Caco-2 (cell line): ENCODE data around the gene HOXB6. TPM values are rescaled to one million over a fixed set of nuclear protein-coding genes. Genes with fewer than 3 reads are reported as not detected.

Experiments
- BruUV-seq: library from RNA; stranded (reverse); fragments of 400-500 nt; replicated peaks from 2 replicates; lab custom pipeline; 2021; lab: Mats Ljungman, UMichigan
- CTCF ChIA-PET: fragments of 300-600 bp; sonication (Branson Sonifier 250); formaldehyde crosslinking; loops from one replicate; lab custom pipeline; 2022; ENCODE audit warnings: antibody characterized with exemption; lab: Charles Lee
- POLR2A ChIA-PET: fragments of 300-600 bp; sonication (Branson Sonifier 250); formaldehyde crosslinking; loops from one replicate; lab custom pipeline; 2022; ENCODE audit warnings: antibody characterized with exemption; lab: Charles Lee
- DNase-seq, 2 experiments: peaks; one replicate each; pipeline versions ENCODE4 v3.0.0 to v3.0.0-alpha.2; 2020 to 2022
- H3K27me3 ChIP-seq: replicated peaks from 2 replicates; pipeline ENCODE4 v1.6.0; 2011; ENCODE audit warnings: low read length; ENCODE audit not compliant: control insufficient read depth, insufficient read depth
- H3K36me3 ChIP-seq: 2 replicates; pipeline ENCODE4 v1.5.1; 2011; ENCODE audit warnings: low read length; ENCODE audit not compliant: control insufficient read depth, insufficient read depth
- H3K4me1 ChIP-seq: fragments of 250-450 bp; sonication (Bioruptor Pico); 2 replicates; pipeline ENCODE4 v1.5.1; 2020; ENCODE audit warnings: mild to moderate bottlenecking
- H3K4me3 ChIP-seq: 2 replicates; pipeline ENCODE4 v1.5.1; 2011; ENCODE audit warnings: low read depth, mild to moderate bottlenecking, control low read depth, low read length
- H3K9me3 ChIP-seq: fragments of 250-450 bp; sonication (Bioruptor Pico); 2 replicates; pipeline ENCODE4 v1.5.1; 2020; ENCODE audit warnings: mild to moderate bottlenecking, moderate library complexity
- H3K27ac Mint-ChIP-seq: one replicate; pipeline ENCODE4 v1.8.0; 2022; ENCODE audit warnings: mixed read lengths; ENCODE audit not compliant: unreplicated experiment
- H3K27me3 Mint-ChIP-seq: one replicate; pipeline ENCODE4 v1.8.0; 2022; ENCODE audit warnings: mixed read lengths; ENCODE audit not compliant: insufficient read depth, unreplicated experiment
- H3K36me3 Mint-ChIP-seq: one replicate; pipeline ENCODE4 v1.8.0; 2022; ENCODE audit warnings: mild to moderate bottlenecking, mixed read lengths; ENCODE audit not compliant: insufficient read depth, unreplicated experiment
- H3K4me1 Mint-ChIP-seq: one replicate; pipeline ENCODE4 v1.8.0; 2022; ENCODE audit warnings: low read depth, mixed read lengths; ENCODE audit not compliant: unreplicated experiment
- H3K4me3 Mint-ChIP-seq: one replicate; pipeline ENCODE4 v1.8.0; 2022; ENCODE audit warnings: mild to moderate bottlenecking, moderate library complexity, mixed read lengths; ENCODE audit not compliant: unreplicated experiment
- H3K9me3 Mint-ChIP-seq: one replicate; pipeline ENCODE4 v1.8.0; 2022; ENCODE audit warnings: mixed read lengths; ENCODE audit not compliant: unreplicated experiment
- CTCF ChIP-seq, 2 experiments: fragments of 200-600 bp in 1 of 2; IDR thresholded peaks; 1 replicate in 1 of 2; 2 replicates in 1 of 2; pipeline versions ENCODE4 v1.5.1 to v1.8.0; 2011 to 2022; ENCODE audit warnings: antibody characterized with exemption in 1 of 2, control low read depth in 1 of 2, inconsistent platforms in 1 of 2, low read depth in 1 of 2, low read length in 1 of 2, mild to moderate bottlenecking in 1 of 2, moderate library complexity in 1 of 2; ENCODE audit not compliant: insufficient read depth in 1 of 2, severe bottlenecking in 1 of 2, unreplicated experiment in 1 of 2
- intact Hi-C: fragments of 100-400 bp; cut with micrococcal nuclease; formaldehyde crosslinking; loops from one replicate; pipeline ENCODE4 v1.10.0; 2022; ENCODE audit not compliant: unreplicated experiment
- total RNA-seq: library from RNA; stranded (reverse); gene quantifications from 2 replicates; pipeline ENCODE4 v1.2.3, GENCODE V29; 2022

Gene HOXB6
- total RNA-seq, 1 experiment from 2014 or later, result 1.9 TPM

GRCh38 chr17:48579760-48580554, 24.8 kb downstream of the HOXB6 start:
- BruUV-seq, result no TSS peak
- CTCF ChIA-PET, result interaction anchor here (0.6 to 1.6 kb wide), 8 partner anchors 9 to 555 kb away, joined by 3 to 7 read pairs (median 4); no protein-coding TSS in a partner anchor
- no peak for TF ChIP-seq CTCF (IDR thresholded peaks at IDR 0.05; ENCODE audit: insufficient read depth in 1 of 2, low read depth in 1 of 2, low read length in 1 of 2, severe bottlenecking in 1 of 2, unreplicated experiment in 1 of 2)
- Histone ChIP-seq H3K9me3 (no peaks in the 10 kb centered on the region), H3K36me3 (no peaks in the 10 kb centered on the region), H3K4me1 (peaks cover 35% of the 10 kb centered on the region), H3K4me3 (peak overlapping the region; percentile 15; the same call in 1 of the 2 replicates), H3K27me3 (peaks cover 2% of the 10 kb centered on the region)
- intact Hi-C loops, result no loop called here
- Mint-ChIP-seq H3K4me3 (peak overlapping the region; percentile 88), H3K27ac (no peak overlapping the region), H3K9me3 (no peaks in the 10 kb centered on the region), H3K27me3 (peaks cover 20% of the 10 kb centered on the region), H3K36me3 (peaks cover 4% of the 10 kb centered on the region), H3K4me1 (peaks cover 35% of the 10 kb centered on the region)
- peak in 1 of 2 experiments; percentile 58 for DNase-seq
- POLR2A ChIA-PET, result interaction anchor here (0.7 kb wide), 2 partner anchors 8 to 348 kb away, joined by 4 to 9 read pairs; no protein-coding TSS in a partner anchor

DNA sequence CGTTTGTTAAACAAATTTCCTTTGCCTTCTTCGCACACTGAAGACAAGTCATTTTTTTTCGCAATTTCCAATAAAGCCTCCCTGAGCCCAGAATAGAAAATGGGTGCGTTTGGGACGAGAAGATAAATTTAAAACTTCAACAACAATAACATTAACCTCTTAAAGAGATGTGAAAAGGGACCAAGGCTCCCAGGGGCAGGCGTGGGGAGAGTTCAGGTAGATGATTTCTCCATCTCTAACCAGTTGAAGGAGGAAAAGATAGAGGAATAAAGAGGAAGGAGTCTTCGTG, 25.4 kb downstream of the HOXB6 start:
- peaks cover 35% of the 10 kb centered on the region for H3K4me1 ChIP-seq
- no peaks in the 10 kb centered on the region for H3K36me3 ChIP-seq
- CTCF ChIA-PET, result interaction anchor here (0.6 to 1.6 kb wide), 5 partner anchors 10 to 554 kb away, joined by 3 to 7 read pairs (median 4); no protein-coding TSS in a partner anchor
- Mint-ChIP-seq H3K36me3 (peaks cover 4% of the 10 kb centered on the region), H3K4me3 (peak overlapping the region; percentile 88), H3K4me1 (peaks cover 31% of the 10 kb centered on the region), H3K9me3 (no peaks in the 10 kb centered on the region), H3K27ac (peak overlapping the region; percentile 37), H3K27me3 (peaks cover 18% of the 10 kb centered on the region)
- no TSS peak for BruUV-seq
- POLR2A ChIA-PET, result interaction anchor here (0.7 kb wide), 1 partner anchor 8 kb away, joined by 9 read pairs; no protein-coding TSS in a partner anchor
- H3K9me3 ChIP-seq, result no peaks in the 10 kb centered on the region
- no peak for TF ChIP-seq CTCF (IDR thresholded peaks at IDR 0.05; ENCODE audit: insufficient read depth in 1 of 2, low read depth in 1 of 2, low read length in 1 of 2, severe bottlenecking in 1 of 2, unreplicated experiment in 1 of 2)
- peaks cover 2% of the 10 kb centered on the region for H3K27me3 ChIP-seq
- H3K4me3 ChIP-seq, result peak overlapping the region; percentile 1; the same call in 1 of the 2 replicates
- no peak for DNase-seq
- intact Hi-C loops, result no loop called here

DNA sequence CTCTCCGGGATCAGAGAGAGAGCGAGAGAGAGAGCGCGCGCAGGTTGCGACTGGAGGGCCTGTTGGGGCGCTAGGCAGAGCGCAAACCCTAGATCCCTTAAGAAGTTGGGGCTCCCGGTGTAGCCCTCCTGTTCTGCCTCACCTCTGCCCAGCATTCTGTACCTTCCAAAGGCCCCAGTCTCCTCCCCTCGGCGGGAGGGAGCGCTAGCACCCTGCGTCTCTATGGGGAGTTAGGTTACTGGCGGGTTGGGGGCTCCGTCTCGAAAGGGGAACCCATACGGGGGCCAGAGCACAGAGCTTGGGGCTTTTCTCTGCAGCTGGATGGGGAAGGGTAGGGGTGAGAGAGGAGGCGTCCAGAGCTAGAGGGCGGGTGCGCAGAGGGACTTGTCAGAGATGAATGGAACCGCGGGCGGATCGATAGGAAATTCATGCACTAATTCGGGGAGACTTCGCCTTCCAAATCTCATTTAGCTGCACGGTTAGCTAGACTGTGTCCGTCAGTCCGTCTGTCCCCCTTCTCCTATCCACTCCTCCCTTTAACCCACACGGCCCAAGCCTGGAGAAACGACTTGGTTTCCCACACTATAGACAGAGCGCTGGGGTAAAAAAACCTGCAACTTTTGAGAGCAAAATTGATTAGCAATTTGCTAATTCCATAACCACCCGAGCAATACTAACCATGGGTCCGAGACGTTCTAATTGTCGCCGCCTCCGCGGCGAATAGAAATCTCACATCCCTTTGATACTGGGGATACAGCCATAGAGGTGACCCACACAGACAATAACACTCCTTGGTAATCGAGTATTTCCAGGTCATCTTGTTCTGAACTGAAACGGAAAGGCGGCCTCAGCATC, 25.9 kb downstream of the HOXB6 start:
- peaks cover 35% of the 10 kb centered on the region for H3K4me1 ChIP-seq
- no peaks in the 10 kb centered on the region for H3K9me3 Mint-ChIP-seq
- H3K27me3 Mint-ChIP-seq, result peaks cover 13% of the 10 kb centered on the region
- intact Hi-C loops, result no loop called here
- DNase-seq, result no peak
- no peaks in the 10 kb centered on the region for H3K36me3 ChIP-seq
- H3K36me3 Mint-ChIP-seq, result peaks cover 4% of the 10 kb centered on the region
- ChIA-PET CTCF (interaction anchor here (0.6 to 1.6 kb wide), 2 partner anchors 10 to 227 kb away, joined by 3 read pairs; no protein-coding TSS in a partner anchor), POLR2A (interaction anchor here (0.5 kb wide), 1 partner anchor 136 kb away, joined by 3 read pairs; no protein-coding TSS in a partner anchor)
- H3K27me3 ChIP-seq, result peaks cover 2% of the 10 kb centered on the region
- H3K4me3 Mint-ChIP-seq, result peak overlapping the region; percentile 88
- peaks cover 25% of the 10 kb centered on the region for H3K4me1 Mint-ChIP-seq
- H3K27ac Mint-ChIP-seq, result peak overlapping the region; percentile 37
- BruUV-seq, result TSS peak; percentile 70
- H3K4me3 ChIP-seq, result peak overlapping the region; percentile 60
- H3K9me3 ChIP-seq, result no peaks in the 10 kb centered on the region
- TF ChIP-seq CTCF (IDR thresholded peaks at IDR 0.05; ENCODE audit: insufficient read depth in 1 of 2, low read depth in 1 of 2, low read length in 1 of 2, severe bottlenecking in 1 of 2, unreplicated experiment in 1 of 2), result peak in 1 of 2 experiments; percentile 25
